Osteocyte (in vitro differentiated cells): ENCODE measurements around the gene CCDC91. TPM values are rescaled to one million over a fixed set of nuclear protein-coding genes. Genes with fewer than 3 reads are reported as not detected.

Experiments
- DNase-seq: peaks from one replicate; pipeline ENCODE4 v3.0.0; 2021; ENCODE audit warnings: mixed read lengths; ENCODE audit not compliant: unreplicated experiment; ENCODE audit errors: extremely low spot score
- H3K27ac Mint-ChIP-seq: one replicate; pipeline ENCODE4 v1.8.0; 2021; ENCODE audit warnings: mild to moderate bottlenecking, mixed read lengths; ENCODE audit not compliant: unreplicated experiment
- H3K27me3 Mint-ChIP-seq: one replicate; pipeline ENCODE4 v1.8.0; 2021; ENCODE audit warnings: mixed read lengths; ENCODE audit not compliant: unreplicated experiment
- H3K36me3 Mint-ChIP-seq: one replicate; pipeline ENCODE4 v1.8.0; 2021; ENCODE audit warnings: mixed read lengths; ENCODE audit not compliant: unreplicated experiment
- H3K4me1 Mint-ChIP-seq: one replicate; pipeline ENCODE4 v1.8.0; 2021; ENCODE audit warnings: mixed read lengths; ENCODE audit not compliant: unreplicated experiment
- H3K4me3 Mint-ChIP-seq: one replicate; pipeline ENCODE4 v1.8.0; 2021; ENCODE audit warnings: mild to moderate bottlenecking, moderate library complexity, mixed read lengths; ENCODE audit not compliant: unreplicated experiment
- H3K9me3 Mint-ChIP-seq: one replicate; pipeline ENCODE4 v1.8.0; 2021; ENCODE audit warnings: mixed read lengths; ENCODE audit not compliant: unreplicated experiment
- total RNA-seq: library from RNA; stranded (reverse); gene quantifications from 2 replicates; pipeline ENCODE4 v1.2.1, GENCODE V29; 2021
- TF ChIP-seq, protein P1 (sequence below): fragments of 200-600 bp; sonication (generic); IDR thresholded peaks from 2 replicates; pipeline ENCODE4 v1.5.0; 2021; ENCODE audit warnings: antibody characterized with exemption, mild to moderate bottlenecking, moderate library complexity

Gene CCDC91
- total RNA-seq, 1 donor from 2014 or later, result 17.5 TPM

DNA sequence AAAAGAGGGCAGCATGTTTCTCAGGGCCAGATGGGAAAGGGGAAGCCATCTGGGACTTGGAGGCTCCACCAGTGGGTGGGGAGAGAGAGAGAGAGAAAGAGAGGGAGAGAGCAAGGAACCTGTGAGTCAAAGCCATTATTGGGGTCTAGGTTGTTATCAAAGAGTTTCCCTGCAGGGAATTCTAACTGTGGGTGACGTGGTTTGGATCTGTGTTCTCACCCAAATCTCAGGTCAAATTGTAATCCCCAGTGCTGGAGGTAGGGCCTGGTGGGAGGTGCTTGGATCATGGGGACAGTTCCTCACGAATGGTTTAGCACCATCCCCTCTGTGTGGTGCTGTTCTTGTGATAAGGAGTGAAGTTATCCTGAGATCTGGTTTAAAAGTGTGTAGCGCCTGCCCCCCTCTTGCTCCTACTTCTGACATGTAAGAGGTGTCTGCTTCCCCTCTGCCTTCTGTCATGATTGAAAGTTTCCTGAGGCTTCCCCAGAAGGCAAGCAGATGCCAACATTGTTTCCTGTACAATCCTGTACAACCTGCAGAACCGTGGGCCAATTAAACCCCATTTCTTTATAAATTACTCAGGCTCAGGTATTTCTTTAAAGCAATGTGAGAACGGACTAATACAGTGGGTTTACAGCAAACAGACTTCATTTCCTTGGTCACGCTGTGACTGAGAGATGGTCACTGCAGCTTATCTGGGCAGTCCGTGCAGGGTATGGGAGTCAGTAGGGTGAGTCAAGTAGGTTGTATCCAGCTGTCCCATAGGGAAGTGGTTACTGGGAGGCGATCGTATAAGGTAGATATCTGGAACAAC lies 52.4 kb downstream of the CCDC91 start:
- Mint-ChIP-seq H3K27ac (no peak overlapping the region), H3K9me3 (peaks cover 6% of the 10 kb centered on the region), H3K4me1 (no peaks in the 10 kb centered on the region), H3K27me3 (no peaks in the 10 kb centered on the region), H3K36me3 (no peaks in the 10 kb centered on the region), H3K4me3 (no peak overlapping the region)
- no peak for DNase-seq
- TF ChIP-seq, protein P1, sequence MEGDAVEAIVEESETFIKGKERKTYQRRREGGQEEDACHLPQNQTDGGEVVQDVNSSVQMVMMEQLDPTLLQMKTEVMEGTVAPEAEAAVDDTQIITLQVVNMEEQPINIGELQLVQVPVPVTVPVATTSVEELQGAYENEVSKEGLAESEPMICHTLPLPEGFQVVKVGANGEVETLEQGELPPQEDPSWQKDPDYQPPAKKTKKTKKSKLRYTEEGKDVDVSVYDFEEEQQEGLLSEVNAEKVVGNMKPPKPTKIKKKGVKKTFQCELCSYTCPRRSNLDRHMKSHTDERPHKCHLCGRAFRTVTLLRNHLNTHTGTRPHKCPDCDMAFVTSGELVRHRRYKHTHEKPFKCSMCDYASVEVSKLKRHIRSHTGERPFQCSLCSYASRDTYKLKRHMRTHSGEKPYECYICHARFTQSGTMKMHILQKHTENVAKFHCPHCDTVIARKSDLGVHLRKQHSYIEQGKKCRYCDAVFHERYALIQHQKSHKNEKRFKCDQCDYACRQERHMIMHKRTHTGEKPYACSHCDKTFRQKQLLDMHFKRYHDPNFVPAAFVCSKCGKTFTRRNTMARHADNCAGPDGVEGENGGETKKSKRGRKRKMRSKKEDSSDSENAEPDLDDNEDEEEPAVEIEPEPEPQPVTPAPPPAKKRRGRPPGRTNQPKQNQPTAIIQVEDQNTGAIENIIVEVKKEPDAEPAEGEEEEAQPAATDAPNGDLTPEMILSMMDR, result no peak

DNA sequence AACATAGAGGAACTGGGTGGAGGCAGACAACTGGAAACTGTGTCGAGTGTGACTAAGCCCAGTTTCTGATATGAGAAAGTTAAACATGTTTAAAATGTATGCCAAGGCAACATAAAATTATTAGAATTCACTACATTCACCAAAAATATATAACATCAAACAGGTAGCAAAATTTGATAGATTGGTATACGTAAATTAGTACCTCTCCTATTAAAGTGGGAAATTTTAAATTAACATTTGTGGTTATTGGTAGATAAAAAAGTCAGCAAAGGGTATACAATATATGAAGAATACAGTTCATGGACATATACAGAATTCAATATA lies 53.0 kb downstream of the CCDC91 start:
- no peaks in the 10 kb centered on the region for H3K4me1 Mint-ChIP-seq
- no peak for DNase-seq
- no peaks in the 10 kb centered on the region for H3K36me3 Mint-ChIP-seq
- TF ChIP-seq, protein P1, result no peak
- peaks cover 6% of the 10 kb centered on the region for H3K9me3 Mint-ChIP-seq
- H3K27me3 Mint-ChIP-seq, result no peaks in the 10 kb centered on the region
- H3K4me3 Mint-ChIP-seq, result no peak overlapping the region
- H3K27ac Mint-ChIP-seq, result no peak overlapping the region

DNA sequence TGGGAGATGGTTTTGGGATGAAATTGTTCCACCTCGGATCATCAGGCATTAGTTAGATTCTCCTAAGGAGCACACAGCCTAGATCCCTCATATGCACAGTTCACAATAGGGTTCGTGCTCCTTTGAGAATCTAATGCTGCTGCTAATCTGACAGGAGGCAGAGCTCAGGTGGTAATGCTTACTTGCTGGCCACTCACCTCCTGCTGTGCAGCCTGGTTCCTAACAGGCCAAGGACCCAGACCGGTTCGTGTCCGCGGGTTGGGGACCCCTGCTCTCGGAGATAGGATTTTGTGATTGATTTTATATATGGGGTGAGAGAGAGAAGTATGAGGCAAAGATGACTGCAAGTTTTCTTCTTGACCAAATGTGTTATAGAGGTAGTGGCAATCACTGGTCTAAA lies 57.5 kb downstream of the CCDC91 start:
- TF ChIP-seq, protein P1, result no peak
- Mint-ChIP-seq H3K9me3 (peaks cover 6% of the 10 kb centered on the region), H3K4me3 (no peak overlapping the region), H3K36me3 (peaks cover 2% of the 10 kb centered on the region), H3K4me1 (peaks cover 2% of the 10 kb centered on the region), H3K27ac (no peak overlapping the region), H3K27me3 (no peaks in the 10 kb centered on the region)
- DNase-seq, result no peak

DNA sequence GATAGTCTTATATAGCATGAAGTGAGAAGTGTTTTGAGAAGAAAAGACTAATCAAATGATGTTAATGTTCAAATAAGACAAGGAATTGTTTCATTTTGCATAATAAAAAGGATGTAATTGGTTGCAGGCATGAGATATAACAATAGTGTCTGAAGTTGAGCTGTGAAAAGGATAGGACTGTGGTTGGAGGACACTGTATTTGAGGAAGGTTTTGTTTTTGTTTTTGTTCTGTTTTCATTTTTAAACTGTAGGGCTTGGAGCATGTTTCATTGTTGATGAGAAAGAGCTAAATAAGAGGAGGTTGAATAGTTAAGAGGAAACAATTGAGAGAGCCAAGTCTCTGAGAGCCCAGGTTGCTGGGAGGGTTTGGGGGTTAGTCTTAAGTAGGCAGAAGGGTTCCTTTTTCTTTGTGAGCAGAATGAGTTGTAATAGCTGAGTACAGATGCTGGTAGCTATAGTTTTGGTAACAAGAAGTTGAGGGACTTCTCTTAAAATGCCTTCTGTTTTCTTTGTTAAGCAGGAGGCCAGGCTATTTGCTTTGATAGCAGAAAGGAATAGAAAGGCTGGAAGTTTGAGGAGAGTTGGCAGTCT lies 58.4 kb downstream of the CCDC91 start:
- TF ChIP-seq, protein P1, result no peak
- H3K4me1 Mint-ChIP-seq, result peaks cover 7% of the 10 kb centered on the region
- no peak for DNase-seq
- peaks cover 6% of the 10 kb centered on the region for H3K9me3 Mint-ChIP-seq
- no peaks in the 10 kb centered on the region for H3K27me3 Mint-ChIP-seq
- peaks cover 2% of the 10 kb centered on the region for H3K36me3 Mint-ChIP-seq
- H3K4me3 Mint-ChIP-seq, result no peak overlapping the region
- no peak overlapping the region for H3K27ac Mint-ChIP-seq

DNA sequence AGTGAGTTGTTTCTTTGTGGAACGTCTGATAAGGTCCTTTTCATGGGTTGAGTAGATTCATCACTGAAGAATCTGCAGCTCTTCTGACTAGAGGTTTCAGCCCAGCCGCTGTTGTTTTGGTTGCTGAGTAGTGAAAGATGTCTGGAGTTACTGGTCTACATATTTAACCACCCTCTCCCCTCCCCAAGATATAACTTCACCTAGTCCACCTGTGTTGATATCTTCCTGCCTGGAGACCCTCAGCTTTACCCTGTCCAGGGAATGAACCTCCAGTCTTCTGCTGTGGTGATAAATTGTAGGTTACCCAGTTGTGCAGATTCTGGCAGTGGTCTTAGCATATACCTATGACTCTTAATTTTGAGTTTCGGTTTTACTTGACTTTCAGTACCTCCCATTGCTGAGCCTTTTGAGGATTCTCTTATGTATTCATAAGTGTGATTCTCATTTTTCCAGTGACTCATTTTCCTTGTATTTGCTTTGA lies 62.9 kb downstream of the CCDC91 start:
- TF ChIP-seq, protein P1, result no peak
- no peak overlapping the region for H3K4me3 Mint-ChIP-seq
- H3K27ac Mint-ChIP-seq, result no peak overlapping the region
- peaks cover 7% of the 10 kb centered on the region for H3K36me3 Mint-ChIP-seq
- no peaks in the 10 kb centered on the region for H3K27me3 Mint-ChIP-seq
- no peak for DNase-seq
- peaks cover 13% of the 10 kb centered on the region for H3K4me1 Mint-ChIP-seq
- no peaks in the 10 kb centered on the region for H3K9me3 Mint-ChIP-seq
